Measurements from ENCODE around the gene SIRPA.

Gene SIRPA

GRCh38 chr20:1934721-1935573 lies 39.7 kb downstream of the SIRPA start:
- no peak for DNase-seq

- no peak for DNase-seq
These were observed 40.6 kb downstream of the SIRPA start for GRCh38 chr20:1935696-1936366.

- no peak for DNase-seq
These were observed 42.2 kb downstream of the SIRPA start for GRCh38 chr20:1937316-1937976.

- DNase-seq = no peak
These were observed 43.5 kb downstream of the SIRPA start for GRCh38 chr20:1938464-1939269.

- DNase-seq = no peak
These were observed 44.0 kb downstream of the SIRPA start for GRCh38 chr20:1939270-1939595.

- no peak for DNase-seq
These were observed 45.4 kb downstream of the SIRPA start for GRCh38 chr20:1940581-1940980.

- no peak for DNase-seq
These were observed 46.0 kb downstream of the SIRPA start for GRCh38 chr20:1941226-1941625.

GRCh38 chr20:1942061-1942460 lies 46.9 kb downstream of the SIRPA start:
- DNase-seq = no peak

- no peak for DNase-seq
These were observed 47.5 kb downstream of the SIRPA start for GRCh38 chr20:1942486-1943274.

GRCh38 chr20:1943275-1944002 lies 48.2 kb downstream of the SIRPA start:
- no peak for DNase-seq

GRCh38 chr20:1944345-1945091 lies 49.3 kb downstream of the SIRPA start:
- DNase-seq = no peak

GRCh38 chr20:1945134-1945618 lies 50.0 kb downstream of the SIRPA start:
- no peak for DNase-seq

- no peak for DNase-seq
These were observed 50.5 kb downstream of the SIRPA start for GRCh38 chr20:1945660-1946059.

- DNase-seq = no peak
These were observed 51.2 kb downstream of the SIRPA start for GRCh38 chr20:1946442-1946761.

GRCh38 chr20:1946762-1947534 lies 51.7 kb downstream of the SIRPA start:
- no peak for DNase-seq

GRCh38 chr20:1947535-1947846 lies 52.3 kb downstream of the SIRPA start:
- DNase-seq = no peak

GRCh38 chr20:1949347-1950100 lies 54.3 kb downstream of the SIRPA start:
- no peak for DNase-seq

GRCh38 chr20:1950836-1951235 lies 55.6 kb downstream of the SIRPA start:
- DNase-seq = no peak

- DNase-seq = no peak
These were observed 56.4 kb downstream of the SIRPA start for GRCh38 chr20:1951436-1952115.
